PC-9 (cell line): Measurements from ENCODE around the gene GUCA1A. TPM values are rescaled to one million over a fixed set of nuclear protein-coding genes. Genes with fewer than 3 reads are reported as not detected.

Experiments used
- BruUV-seq: library from RNA; stranded (reverse); fragments of 400-500 nt; replicated peaks from 2 replicates; lab custom pipeline; 2021; lab: Mats Ljungman, UMichigan
- CTCF ChIA-PET: fragments of 300-600 bp; sonication (Branson Sonifier 250); formaldehyde crosslinking; loops from one replicate; lab custom pipeline; 2022; ENCODE audit warnings: antibody characterized with exemption; lab: Charles Lee
- POLR2A ChIA-PET: fragments of 300-600 bp; sonication (Branson Sonifier 250); formaldehyde crosslinking; loops from one replicate; lab custom pipeline; 2022; ENCODE audit warnings: antibody characterized with exemption; ENCODE audit not compliant: unreplicated experiment; lab: Charles Lee
- DNase-seq, 2 experiments: peaks; one replicate each; pipeline versions ENCODE4 v3.0.0 to v3.0.0-alpha.2; 2015 to 2022; ENCODE audit warnings: mixed read lengths in 1 of 2
- H2AFZ ChIP-seq: fragments of 200-600 bp; sonication (generic); 2 replicates; pipeline ENCODE4 v1.8.1; 2017; ENCODE audit warnings: antibody characterized with exemption
- H3F3A ChIP-seq: fragments of 200-600 bp; sonication (generic); 2 replicates; pipeline ENCODE4 v1.8.1; 2017; ENCODE audit warnings: antibody characterized with exemption, mild to moderate bottlenecking, low read depth; ENCODE audit not compliant: insufficient read depth
- H3K27ac ChIP-seq: fragments of 200-600 bp; sonication (generic); 2 replicates; pipeline ENCODE4 v1.6.1; 2016; ENCODE audit warnings: mixed run types
- H3K27me3 ChIP-seq: fragments of 200-600 bp; sonication (generic); 2 replicates; pipeline ENCODE4 v1.6.1; 2016; ENCODE audit warnings: low read depth, mixed run types; ENCODE audit not compliant: insufficient read depth
- H3K36me3 ChIP-seq: fragments of 200-600 bp; sonication (generic); 2 replicates; pipeline ENCODE4 v1.6.1; 2016; ENCODE audit warnings: low read depth, mixed run types
- H3K4me1 ChIP-seq: fragments of 200-600 bp; sonication (generic); replicated peaks from 2 replicates; pipeline ENCODE4 v1.6.1; 2016; ENCODE audit warnings: mixed run types; ENCODE audit not compliant: insufficient read depth
- H3K4me2 ChIP-seq: fragments of 200-600 bp; sonication (generic); 2 replicates; pipeline ENCODE4 v1.6.1; 2017; ENCODE audit warnings: mixed run types
- H3K4me3 ChIP-seq: fragments of 200-600 bp; sonication (generic); 2 replicates; pipeline ENCODE4 v1.6.1; 2016; ENCODE audit warnings: mixed run types
- H3K79me2 ChIP-seq: fragments of 200-600 bp; sonication (generic); 2 replicates; pipeline ENCODE4 v1.6.1; 2017; ENCODE audit warnings: low read depth, mixed run types
- H3K9me2 ChIP-seq: fragments of 200-600 bp; sonication (generic); 2 replicates; pipeline ENCODE4 v1.8.1; 2017; ENCODE audit warnings: mild to moderate bottlenecking; ENCODE audit not compliant: insufficient read depth
- H3K9me3 ChIP-seq: fragments of 200-600 bp; sonication (generic); 2 replicates; pipeline ENCODE4 v1.8.1; 2016; ENCODE audit warnings: low read depth; ENCODE audit not compliant: insufficient read depth
- H4K20me1 ChIP-seq: fragments of 200-600 bp; sonication (generic); 2 replicates; pipeline ENCODE4 v1.8.1; 2017; ENCODE audit not compliant: insufficient read depth
- CTCF ChIP-seq: fragments of 200-600 bp; sonication (generic); conservative IDR thresholded peaks from 2 replicates; pipeline ENCODE4 v1.6.1; 2017; ENCODE audit warnings: mixed run types, antibody characterized with exemption, mild to moderate bottlenecking, moderate library complexity
- EZH2 ChIP-seq: fragments of 200-600 bp; sonication (generic); IDR thresholded peaks from 2 replicates; pipeline ENCODE4 v1.8.0; 2017; ENCODE audit warnings: antibody characterized with exemption, low read depth
- intact Hi-C: fragments of 100-400 bp; cut with micrococcal nuclease; formaldehyde crosslinking; loops from one replicate; pipeline ENCODE4 v1.10.0; 2022; ENCODE audit not compliant: unreplicated experiment
- total RNA-seq: library from RNA; stranded (reverse); gene quantifications from 2 replicates; pipeline ENCODE4 v1.2.3, GENCODE V29; 2021

Gene GUCA1A
- total RNA-seq, 1 experiment from 2014 or later, result not detected

GRCh38 chr6:42221546-42221945 lies 48.4 kb downstream of the GUCA1A start:
- H3K9me2 ChIP-seq, result no peaks in the 10 kb centered on the region
- ChIA-PET CTCF (no interaction called here), POLR2A (interaction anchor here (0.6 kb wide), 1 partner anchor 18 kb away, joined by 6 read pairs; no protein-coding TSS in a partner anchor)

GRCh38 chr6:42222448-42222847 lies 49.3 kb downstream of the GUCA1A start:
- intact Hi-C loops, result loop anchor here (10.0 kb wide), 2 partner anchors 72 to 652 kb away; partner anchors contain the start of gene RPL7L1
- Histone ChIP-seq H2AFZ (no peak overlapping the region), H3K4me1 (peaks cover 82% of the 10 kb centered on the region), H3K27me3 (no peaks in the 10 kb centered on the region), H4K20me1 (no peaks in the 10 kb centered on the region), H3K36me3 (no peaks in the 10 kb centered on the region), H3K4me2 (peak overlapping the region; percentile 17), H3K9me2 (no peaks in the 10 kb centered on the region), H3K4me3 (no peak overlapping the region), H3K9me3 (no peaks in the 10 kb centered on the region), H3K27ac (peak overlapping the region; percentile 50), H3K79me2 (peaks cover 6% of the 10 kb centered on the region), H3F3A (peaks cover 68% of the 10 kb centered on the region)
- TF ChIP-seq EZH2 (no peak), CTCF (no peak)
- POLR2A ChIA-PET, result no interaction called here
- BruUV-seq, result no TSS peak
- CTCF ChIA-PET, result no interaction called here
- DNase-seq, result peak in 1 of 2 experiments; percentile 67

More at GRCh38 chr6:42221546-42221945, 48.4 kb downstream of the GUCA1A start:
- intact Hi-C loops, result loop anchor here (10.0 kb wide), 2 partner anchors 73 to 653 kb away; partner anchors contain the start of gene RPL7L1
- peak overlapping the region; percentile 2; the same call in 1 of the 2 replicates for H3K4me2 ChIP-seq
- no peak overlapping the region for H2AFZ ChIP-seq
- TF ChIP-seq CTCF, result no peak
- TF ChIP-seq EZH2, result no peak
- BruUV-seq, result no TSS peak
- DNase-seq, result no peak
- no peaks in the 10 kb centered on the region for H3K36me3 ChIP-seq
- no peaks in the 10 kb centered on the region for H3K9me3 ChIP-seq
- 0 out of 2 replicates have a peak overlapping the region, but pooled peaks have one; percentile 21 for H3K27ac ChIP-seq
- no peaks in the 10 kb centered on the region for H4K20me1 ChIP-seq
- H3K4me3 ChIP-seq, result no peak overlapping the region
- peaks cover 80% of the 10 kb centered on the region for H3K4me1 ChIP-seq
- H3F3A ChIP-seq, result peaks cover 62% of the 10 kb centered on the region
- H3K79me2 ChIP-seq, result peaks cover 15% of the 10 kb centered on the region
- no peaks in the 10 kb centered on the region for H3K27me3 ChIP-seq

GRCh38 chr6:42224222-42225028 lies 51.3 kb downstream of the GUCA1A start:
- intact Hi-C loops, result loop anchor here (5.0 to 10.0 kb wide), 4 partner anchors 70 to 650 kb away; partner anchors contain the start of genes BYSL, MED20 and RPL7L1
- H3K4me2 ChIP-seq, result peak overlapping the region; percentile 89
- H3F3A ChIP-seq, result peaks cover 81% of the 10 kb centered on the region
- DNase-seq, result peak; percentile 20 to 97
- H3K36me3 ChIP-seq, result peaks cover 4% of the 10 kb centered on the region; the same call in 1 of the 2 replicates
- no peaks in the 10 kb centered on the region for H3K9me3 ChIP-seq
- peak overlapping the region; percentile 99 for H3K27ac ChIP-seq
- H3K79me2 ChIP-seq, result 0 out of 2 replicates have a peak, but pooled peaks cover 4% of the 10 kb centered on the region
- peak overlapping the region; percentile 39; the same call in 1 of the 2 replicates for H2AFZ ChIP-seq
- ChIA-PET CTCF (interaction anchor here (0.6 to 0.8 kb wide), 2 partner anchors 303 to 1159 kb away, joined by 3 to 10 read pairs; partner anchors contain the start of gene MED20), POLR2A (interaction anchor here (0.6 to 0.7 kb wide), 2 partner anchors 136 to 323 kb away, joined by 4 to 17 read pairs; no protein-coding TSS in a partner anchor)
- H4K20me1 ChIP-seq, result no peaks in the 10 kb centered on the region
- peaks cover 97% of the 10 kb centered on the region for H3K4me1 ChIP-seq
- TSS peak; percentile 13 for BruUV-seq
- TF ChIP-seq CTCF, result no peak
- no peak for TF ChIP-seq EZH2
- no peaks in the 10 kb centered on the region for H3K9me2 ChIP-seq
- H3K27me3 ChIP-seq, result no peaks in the 10 kb centered on the region
- peak overlapping the region; percentile 61 for H3K4me3 ChIP-seq
